Dermis blood vessel endothelial cell (primary cell): ENCODE results near the gene LRP5. TPM values are rescaled to one million over a fixed set of nuclear protein-coding genes. Genes with fewer than 3 reads are reported as not detected.

ENCODE experiments used
- DNase-seq: peaks from one replicate; pipeline ENCODE4 v3.0.0; 2010
- total RNA-seq: library from RNA; depleted of rRNA; stranded (reverse); fragments of >200 nt; gene quantifications from 2 replicates; pipeline ENCODE4 v1.2.3, GENCODE V29; 2014

LRP5 gene
- total RNA-seq = 87.3 and 169 TPM in 2 replicates

DNA sequence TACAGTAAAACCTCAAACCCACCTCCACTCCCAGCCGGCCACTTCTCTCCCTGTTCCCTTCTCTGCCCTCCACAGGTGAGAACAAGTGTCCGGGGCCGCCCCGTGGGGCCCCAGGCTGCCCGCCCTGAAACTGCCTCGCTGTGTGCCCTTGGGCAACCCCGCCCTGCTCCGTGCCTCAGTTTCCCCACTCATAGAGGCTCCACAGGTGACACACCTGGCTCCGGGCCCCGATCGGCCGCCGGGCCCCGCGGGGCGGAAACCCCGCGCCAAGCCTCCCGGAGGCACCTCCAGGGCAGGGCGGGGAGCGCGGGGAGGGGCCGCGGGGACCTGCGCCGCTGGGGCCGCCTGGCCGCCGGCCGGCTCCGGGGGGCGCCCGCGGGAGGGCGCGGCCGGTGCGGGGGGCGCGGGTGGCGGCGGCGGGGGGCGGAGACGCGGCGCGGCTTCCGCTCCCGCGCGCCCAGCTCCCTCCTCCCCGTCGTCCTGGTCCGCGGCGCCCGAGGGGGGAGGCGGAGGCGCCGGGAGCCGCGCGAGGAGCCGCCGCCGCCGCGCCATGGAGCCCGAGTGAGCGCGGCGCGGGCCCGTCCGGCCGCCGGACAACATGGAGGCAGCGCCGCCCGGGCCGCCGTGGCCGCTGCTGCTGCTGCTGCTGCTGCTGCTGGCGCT is at the start of gene LRP5:
Gene LRP5 (plus strand): TSS at position 475 of the 663 bp plus-strand sequence. CDS start 124 bp downstream, at position 599.
- DNase-seq = peak; percentile 42

DNA sequence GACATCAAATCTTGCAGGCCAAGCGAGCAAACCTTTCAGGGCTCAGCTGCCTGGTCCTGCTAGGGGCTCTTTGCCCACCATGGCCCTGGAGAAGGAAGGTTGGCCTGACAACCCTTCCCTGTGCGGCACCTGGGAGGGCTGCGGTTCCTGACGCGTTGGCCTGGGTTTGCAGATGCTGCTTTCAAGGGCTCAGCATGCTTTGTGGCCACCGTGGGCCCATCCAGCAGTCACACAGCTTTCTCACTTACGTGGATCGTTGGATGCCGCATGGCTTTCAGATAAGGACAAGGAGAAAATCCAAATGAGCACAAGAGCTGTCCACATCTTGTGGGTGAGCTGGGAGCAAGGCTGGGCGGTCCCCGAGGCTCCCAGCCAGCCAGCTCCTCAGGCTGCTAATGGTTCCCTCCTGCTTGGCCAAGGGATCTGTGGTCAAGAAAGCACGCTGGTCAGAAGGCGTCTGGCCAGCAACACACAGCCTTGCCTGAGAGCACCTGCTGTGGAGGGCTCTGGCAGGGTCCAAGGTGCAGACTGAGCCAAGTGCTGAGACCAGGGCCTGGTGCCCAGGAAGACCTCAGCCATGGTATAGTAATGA is 48.9 kb upstream of the LRP5 start:
- no peak for DNase-seq

DNA sequence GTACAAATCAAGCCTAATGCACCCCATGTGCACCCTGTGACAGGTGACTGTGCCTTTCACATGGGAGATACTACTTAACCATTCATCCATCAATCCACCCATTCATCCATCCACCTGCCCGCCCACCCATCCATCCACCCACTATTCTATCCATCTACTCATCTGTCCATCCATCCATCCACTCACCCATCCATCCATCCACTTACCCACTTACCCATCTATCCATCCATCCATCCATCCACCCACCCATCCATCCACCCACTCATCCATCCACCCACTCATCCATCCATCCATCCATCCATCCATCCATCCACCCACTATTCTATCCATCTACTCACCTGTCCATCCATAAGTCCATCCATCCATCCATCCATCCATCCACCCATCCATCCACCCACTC is 48.1 kb upstream of the LRP5 start:
- DNase-seq = no peak

DNA sequence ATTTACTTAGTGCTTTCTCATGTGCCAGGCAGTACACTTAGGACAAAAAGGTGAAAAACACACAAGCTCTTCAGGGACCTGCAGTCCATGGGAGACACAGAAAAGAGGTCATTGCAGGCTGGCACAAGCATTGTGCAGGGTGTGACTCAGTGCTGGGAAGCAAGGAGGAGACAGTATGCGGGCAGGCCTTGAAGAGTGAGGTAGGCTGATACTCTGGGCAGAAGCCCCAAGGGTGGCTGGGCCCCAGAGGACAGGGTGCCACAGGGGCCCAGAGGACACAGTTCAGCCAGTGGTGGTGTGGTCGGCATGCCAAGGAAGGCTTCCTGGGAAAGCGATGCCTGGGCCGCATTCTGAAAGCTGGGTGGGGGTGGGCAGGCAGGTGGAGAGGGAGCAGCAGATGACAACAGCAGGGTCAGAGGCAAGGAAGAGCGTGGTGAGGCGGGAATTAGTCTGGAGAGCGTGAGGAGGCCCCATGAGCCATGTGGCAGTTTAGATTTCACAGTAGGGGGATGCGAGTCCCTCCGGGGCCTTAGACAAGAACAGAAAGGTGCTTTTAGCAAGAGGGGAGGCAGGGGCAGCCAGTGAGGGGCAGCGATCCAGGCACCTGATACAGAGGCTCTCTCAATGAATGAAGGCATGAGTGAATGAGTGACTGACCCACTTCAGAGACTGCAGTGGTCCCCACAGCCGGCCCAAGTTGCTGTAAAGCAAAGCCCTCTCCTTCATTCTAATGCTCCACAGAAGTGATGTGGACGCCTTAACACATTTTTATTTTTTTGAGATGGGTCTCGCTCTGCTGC is 47.5 kb upstream of the LRP5 start:
- DNase-seq = no peak

DNA sequence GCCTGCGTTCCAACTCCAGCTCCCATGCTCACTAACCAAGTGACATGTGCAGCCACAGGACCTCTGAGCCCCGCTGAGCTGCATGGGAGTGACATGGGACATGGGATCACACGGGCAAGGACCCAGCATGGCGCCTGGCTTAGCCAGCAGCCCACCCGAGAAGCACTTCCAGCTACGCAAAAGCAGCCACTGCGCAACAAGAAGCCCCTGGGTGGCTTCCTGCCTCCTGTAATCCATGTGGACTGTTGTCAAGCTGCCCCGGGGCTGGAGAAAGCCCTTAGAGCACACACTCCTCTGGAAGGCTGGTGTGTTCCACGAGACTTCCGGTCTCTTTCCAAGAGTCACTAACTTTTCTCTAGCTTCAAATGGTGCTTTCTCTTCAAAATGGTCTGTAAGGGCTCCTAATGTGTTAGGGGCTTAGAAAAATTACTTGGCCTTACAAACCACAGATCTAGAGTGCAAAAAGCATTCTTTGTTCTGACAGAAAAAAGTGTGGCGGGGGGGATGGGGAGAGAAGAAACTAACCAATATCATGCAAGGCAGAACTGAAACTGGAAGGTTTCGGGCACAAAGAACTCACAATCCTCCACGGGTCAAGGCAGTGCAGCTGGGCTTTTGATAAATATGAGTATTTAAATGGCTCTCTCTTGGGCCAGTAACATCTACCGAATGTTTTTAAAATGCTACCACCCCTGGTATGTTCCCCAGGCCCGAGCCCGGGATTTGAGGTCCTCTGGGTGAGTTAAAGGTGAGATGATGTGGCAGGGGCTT is 46.1 kb upstream of the LRP5 start:
- no peak for DNase-seq

DNA sequence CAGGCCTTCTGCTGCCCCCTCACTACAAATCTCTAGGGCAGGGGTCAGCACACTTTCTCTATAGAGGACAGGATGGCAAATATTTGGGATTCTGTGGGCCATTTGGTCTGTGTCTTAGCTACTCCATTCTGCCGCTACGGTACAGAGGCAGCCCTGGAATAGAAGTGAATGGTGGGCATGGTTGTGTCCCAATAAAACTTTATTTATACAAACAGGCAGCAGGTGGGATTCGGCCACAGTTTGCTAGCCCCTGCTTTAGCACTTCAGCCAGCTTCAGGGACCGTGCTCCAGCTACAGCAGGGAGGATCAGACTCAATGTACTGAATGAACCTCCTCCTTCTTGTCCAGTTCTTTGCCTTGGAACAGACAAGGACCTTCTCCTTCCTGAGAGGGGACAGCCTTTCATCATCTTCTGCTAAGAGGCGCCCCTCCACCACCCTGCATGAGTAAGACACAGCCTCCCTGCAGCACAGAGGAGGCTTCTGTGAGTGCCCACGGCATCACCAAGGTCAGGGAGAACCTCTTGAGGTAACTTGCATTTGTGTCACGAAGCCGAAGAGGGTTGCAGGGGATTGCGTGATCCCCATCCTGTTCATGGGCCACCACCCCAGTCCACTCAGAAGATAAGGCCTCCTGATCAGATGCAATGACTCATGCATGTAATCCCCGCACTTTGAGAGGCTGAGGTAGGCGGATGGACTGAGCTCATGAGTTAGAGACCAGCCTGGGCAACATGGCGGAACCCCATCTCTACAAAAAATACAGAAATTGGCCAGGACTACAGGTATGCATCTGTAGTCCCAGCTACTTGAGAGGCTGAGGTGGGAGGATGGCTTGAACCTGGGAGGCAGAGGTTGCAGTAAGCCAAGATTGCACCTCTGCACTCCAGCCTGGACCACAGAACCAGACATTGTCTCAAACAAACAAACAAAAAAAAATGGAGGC is 45.2 kb upstream of the LRP5 start:
- no peak for DNase-seq

DNA sequence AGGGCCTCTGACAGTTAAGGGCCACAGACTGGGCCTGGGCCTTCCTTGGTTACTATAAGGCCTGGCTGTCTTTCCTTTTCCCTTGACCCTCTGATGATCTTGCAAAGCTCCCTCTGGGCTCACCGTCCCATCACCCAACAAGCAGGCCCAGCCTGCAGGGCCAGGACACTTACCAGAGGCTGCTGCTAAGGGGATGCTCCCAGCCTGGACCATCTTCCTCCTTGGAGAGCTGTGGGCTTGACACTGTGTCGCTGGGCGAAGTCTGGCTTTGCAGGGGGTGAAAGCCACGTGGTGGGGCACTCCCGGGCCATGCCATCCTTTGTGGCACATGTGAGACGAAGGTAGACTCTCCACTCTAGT is 44.5 kb upstream of the LRP5 start:
- no peak for DNase-seq

DNA sequence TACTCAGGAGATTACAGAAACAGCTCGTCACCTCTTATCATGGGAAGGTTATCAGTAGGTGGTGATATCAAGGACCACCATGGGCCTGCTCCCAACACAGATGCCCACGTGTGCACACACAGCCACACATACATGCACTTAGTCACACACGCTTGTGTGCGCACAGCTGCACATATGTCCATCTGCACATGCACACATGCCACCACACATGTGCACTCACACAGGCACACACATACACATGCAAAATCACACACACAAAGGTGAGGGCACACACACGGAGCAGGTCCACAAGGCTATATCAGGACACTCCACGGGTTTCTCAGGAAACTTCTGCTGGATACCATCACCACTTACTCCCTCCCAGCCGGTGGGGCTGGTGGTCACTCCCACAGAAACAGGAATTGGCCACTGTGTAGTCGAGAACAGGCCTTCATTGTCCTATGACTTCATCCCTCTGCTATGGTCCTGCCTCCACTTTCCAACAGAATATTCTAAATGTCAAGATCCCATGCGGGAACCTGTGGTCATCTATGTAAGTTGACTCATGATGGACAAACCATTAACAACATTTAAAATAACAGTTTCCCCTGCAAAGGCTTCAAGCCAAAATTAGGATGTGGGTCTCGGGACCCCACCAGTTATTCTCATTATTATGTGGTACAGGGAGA is 42.8 kb upstream of the LRP5 start:
- peak; percentile 29 for DNase-seq

DNA sequence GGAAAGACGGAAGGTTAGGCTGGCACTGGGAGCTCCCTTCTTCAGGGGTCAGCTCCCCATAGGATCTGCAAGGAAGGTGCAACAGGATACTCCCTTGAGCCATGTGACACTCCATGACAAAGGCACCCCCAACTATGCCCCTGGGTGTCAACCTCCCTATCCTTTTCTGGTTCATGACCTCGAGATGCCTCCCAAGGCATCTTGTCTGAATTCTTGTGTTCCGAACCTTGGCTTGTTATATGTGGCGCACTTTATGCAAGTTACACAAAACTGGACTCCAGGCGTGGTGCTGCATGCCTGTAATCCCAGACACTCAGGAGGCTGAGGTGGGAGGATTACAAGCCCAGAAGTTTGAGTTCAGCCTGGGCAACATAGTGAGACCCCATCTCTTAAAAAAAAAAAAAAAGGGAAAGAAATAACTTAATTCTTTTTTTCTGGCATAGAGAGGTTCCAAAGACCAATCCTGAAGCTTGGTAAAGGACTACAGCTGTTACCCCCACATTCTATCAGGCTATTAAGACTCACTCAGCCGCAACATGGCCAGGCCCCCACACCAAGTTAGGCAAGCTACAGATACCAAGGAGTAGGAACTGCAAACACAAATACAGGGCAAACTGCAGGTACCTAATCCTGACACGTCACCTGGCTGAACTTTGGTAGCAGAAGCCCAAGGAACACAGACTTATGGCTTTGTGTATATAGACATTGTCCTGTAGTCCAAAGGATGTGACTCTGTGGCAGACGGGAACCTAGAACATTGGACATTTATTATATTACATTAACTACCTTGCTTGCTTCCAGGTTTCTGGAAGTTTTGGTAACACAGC is 42.0 kb upstream of the LRP5 start:
- DNase-seq = no peak

DNA sequence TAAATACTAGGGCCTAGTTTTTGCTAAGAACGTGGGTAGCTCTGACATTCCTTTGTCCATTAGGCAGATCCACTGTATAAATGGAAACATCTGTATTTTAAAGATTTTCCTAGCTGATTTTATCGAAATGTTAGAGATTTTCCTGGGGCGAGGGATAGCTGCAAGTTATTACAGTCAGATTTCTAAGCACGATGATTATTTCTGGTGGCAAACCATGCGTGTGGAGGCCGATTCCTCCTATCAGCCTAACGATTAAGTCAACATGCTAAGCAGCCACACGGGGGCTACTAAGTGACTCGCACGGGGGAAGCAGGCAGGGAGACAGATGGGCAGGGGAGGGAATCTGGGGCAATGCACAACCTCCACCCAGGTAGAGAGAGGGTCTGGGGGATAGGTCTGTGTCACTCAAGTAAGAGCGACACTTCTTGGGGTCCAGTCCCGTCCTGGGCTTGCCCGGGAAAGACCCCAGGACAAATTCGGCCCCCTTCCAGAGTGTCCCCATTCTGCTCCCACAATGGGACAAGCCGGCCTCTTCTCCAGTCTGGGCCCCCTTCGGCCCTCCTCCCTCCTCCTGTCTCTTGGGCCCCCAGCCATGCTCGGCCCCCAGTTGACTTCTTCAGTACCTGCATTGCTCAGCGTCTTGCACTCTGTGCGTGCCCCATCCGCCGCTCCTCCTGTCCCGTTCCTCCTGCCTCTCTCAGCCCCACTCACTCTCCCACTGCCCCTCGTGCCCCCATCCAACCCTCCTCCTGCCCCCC is 41.2 kb upstream of the LRP5 start:
- DNase-seq = peak; percentile 84

DNA sequence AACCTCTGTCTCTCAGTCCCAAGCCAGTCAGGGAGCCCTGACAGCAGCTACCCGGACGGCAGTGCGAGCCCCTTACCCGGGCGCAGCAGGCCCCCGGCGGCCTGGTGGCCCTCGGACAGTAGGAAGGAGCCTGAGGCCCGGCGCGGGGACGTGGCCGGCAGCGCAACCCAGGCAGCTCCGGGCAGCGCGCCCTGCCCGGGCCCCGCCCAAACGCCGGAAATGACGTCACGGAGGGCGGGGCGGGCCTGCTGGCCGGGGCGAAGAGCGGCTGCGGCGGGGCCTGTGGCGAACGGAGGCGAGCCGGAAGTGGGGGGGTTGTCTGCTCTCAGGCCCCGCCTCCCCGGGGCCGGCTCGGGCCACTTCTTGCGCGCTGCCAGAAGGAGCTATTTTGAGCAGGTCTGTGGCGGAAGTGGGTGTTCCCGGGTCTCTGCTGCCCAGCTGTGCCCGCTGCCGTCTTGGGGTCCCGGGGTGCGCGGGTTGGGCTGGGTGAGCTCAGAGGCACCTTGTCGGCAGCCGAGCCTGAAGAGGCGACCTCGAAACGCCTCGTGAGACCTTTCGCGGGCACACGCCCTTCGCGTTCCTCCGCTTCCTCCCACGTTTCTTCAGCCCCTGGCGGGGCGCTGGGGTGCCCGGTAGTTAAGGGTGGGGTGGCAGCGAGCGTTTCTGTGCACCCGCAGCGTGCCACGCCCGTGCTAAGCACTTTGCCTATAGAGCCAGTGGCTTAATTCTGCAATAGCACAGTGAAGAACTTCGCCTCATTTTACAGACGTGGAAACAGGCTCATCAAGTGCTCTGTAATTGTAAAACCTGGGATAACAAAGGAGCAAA is 40.4 kb upstream of the LRP5 start, which contains the start of gene C11orf24:
Gene C11orf24 (minus strand): TSS at position 193 of the 828 bp plus-strand sequence. CDS start 8,206 bp downstream, outside the sequence.
- DNase-seq = peak; percentile 94

DNA sequence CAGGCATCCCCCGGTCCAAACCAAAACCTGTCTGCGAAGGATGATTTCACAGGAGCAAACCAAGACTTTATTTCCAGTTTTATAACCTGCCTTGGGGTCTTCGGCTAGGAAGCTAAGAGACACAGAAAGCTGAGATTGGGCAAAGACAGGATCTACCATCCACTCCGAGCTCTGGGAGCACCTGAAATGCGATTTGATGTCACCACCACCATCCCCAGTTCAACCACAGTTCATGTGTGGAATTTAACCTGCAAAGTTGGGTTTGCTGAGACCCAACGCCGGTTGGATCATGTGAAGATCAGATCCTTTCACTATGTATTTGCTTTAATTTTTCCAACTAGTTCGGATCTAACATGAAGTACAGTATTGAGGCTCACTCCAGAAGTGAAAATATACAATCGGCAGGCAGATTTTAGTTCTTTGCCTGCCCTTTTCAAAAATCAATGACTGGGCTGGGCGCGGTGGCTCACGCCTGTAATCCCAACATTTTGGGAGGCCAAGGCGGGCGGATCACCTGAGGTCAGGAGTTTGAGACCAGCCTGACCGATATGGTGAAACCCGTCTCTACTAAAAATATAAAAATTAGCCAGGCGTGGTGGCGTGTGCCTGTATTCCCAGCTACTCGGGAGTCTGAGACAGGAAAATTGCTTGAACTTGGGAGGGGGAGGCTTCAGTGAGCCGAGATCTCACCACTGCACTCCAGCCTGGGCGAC is 39.2 kb upstream of the LRP5 start:
- DNase-seq = no peak

DNA sequence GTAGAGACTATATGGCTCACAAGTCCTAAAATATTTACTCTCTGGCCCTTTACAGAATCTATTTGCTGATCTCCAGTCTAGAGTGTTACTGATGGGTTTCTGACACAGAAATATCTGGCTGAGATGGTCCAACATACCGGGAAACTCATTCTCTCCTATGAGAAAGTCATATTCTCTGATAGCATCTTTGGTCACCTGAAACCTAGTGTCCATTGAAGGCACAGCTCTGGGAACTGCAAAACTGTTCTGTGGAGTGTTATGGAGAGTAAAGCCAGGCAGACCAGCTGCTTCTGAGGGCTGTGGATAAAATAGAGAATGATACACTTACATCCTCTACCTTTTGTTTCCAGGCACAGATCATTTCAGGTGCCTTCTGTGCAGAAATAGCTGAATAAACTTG is 38.1 kb upstream of the LRP5 start:
- DNase-seq = no peak

DNA sequence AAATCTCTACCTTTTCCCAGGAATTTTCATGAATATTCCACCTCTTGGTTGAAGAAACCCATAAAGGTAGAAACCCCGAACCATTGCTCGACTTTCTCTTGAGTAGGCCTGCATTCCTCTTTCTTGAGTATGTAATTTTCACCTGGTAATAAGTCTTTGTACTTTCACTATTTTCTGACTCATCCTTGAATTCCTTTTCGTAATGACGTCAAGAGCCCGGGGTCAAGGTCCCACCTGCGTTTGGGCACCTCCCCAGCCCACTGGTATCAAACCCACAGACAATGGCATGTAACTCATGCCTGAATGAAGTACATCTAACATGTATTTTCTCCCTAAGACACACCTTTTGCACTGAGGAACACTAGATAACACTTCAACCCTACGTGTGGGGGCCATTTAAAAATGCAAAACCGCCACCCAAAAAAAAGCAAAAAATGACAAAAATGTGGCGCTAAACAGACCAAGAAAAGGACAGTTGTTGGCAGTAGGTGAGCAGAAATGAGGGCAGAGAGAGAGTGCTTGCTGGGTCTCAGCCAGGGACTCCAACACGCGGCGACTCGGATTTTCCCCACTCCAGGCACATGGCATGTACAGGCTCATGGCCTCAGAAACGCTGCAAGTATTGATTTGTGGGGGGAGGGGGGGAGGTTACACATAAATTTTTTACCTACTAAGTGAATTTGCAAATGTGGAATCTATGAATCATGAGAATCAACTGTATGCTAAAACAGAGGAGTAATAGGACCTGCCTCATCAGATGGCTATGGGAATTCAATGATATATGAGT is 36.5 kb upstream of the LRP5 start:
- DNase-seq = no peak

DNA sequence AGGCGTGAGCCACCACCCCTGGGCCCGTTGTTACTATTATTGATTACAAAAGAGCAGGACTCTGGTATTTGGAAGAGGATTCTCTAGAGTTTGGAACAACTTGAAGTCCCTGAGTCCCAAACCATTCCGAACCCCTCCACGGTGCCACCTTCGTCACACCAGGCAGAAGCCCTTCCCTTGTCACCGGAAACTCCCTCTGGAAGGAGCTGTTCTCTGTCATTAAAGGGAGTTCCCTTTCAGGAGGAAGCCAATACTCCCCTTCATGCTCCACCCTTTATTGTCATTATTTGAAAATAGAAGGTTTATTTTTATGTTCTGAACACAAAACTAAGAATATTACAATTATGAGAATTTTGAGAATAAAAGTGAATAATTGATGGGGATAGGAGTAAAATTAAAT is 35.5 kb upstream of the LRP5 start:
- no peak for DNase-seq

DNA sequence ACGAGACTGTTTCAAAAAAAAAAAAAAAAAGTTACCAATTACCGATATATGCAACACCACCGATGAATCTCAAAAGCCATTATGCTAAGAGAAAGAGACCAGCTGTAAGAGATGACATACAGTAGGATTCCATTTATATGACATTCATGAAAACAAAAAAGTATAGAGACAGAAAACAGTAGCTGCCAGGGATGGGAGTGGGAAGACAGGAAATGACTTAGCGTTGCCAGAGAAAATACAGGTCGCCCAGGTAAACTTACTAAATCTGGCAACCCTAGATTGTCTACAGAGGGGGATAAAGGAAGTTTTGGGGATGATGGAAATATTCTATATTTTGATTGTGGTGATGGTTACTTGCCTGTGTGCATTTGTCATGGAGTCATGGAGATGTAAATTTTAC is 32.7 kb upstream of the LRP5 start:
- DNase-seq = no peak
